Measurements from ENCODE around the gene FAM111B.

FAM111B gene

DNA sequence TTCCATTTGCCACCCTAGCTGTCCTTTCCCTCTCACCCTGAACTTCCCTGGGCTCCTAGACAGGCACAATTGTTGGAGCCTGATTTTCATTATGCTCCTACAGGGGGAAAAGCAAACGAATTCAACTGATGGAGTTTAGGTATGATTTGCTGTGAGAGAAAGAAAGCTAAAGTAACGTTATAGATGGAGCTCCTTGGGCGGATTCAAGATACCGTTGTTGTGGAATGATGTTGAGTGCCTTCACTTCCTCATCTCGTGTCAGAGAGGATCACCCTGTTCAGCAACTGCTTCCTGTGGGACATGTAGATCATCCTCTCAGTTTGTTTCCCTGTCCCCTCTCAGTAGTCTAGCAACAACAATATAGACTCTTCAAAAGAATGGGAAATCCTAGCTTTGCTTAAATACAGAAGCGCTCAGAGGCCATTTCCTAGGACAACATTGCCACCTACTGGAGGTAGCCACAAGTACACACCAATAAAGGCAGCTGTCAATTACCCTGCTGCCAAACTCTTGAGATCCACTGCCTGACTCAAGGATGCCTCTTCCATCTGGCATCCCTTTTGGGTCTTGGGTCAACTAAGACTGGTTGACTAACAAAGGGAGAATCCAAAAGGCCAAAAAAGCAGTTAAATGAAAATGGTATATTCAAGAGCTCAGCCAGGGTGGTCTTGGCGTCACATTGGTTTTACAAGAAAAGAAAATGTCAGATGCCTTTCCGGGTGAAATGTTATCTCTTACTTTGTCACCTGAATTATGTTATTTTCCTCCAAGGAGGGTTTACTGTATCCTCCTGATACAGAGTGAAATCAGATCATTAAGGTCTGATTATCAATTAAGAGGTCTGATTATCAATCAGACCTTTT lies 51.4 kb downstream of the FAM111B start:
- DNase-seq: peak; percentile 75 to 79

GRCh38 chr11:59164028-59164427 lies 57.0 kb downstream of the FAM111B start:
- DNase-seq: no peak

DNA sequence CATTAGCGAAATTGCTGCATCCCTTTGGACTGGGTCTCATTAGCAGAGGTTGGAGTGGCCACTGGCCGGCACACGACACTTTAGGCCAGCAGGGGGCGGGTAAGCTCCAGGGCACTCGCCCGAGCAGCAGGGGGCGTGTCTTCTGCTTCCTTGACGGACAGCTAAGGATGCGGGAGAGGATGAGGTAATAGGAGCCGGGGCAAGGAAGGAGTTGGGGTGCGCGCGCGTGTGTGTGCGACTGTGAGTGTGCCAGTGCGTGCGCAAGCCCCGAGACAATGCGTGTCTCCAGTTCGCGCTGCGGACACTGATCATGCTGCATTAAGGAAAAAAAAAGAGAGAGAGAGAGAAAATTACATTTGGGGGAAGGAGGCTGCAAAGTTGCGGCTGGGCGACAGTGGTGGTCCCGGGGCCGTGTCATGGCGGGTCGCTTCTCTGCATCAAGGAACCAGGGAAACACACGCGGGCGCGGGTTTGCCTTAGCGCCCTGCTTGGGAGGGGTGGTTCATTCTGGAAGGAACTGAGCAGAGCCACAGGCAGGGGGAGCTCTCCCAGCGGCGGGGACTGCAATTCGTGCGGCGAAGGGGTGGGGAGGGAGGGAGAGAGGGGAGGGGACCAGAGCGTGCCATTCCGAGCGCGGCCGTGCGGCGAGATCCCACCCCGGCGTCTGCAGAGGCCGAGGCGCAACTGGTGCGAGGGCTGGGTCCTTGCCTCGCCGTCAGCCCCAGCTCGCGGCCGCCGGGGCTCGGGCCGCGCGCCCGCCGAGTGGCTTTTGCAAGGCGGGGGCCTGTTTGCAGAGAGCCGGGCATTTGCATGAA lies 64.7 kb downstream of the FAM111B start, which contains the start of gene DTX4:
Gene DTX4, plus strand, starts transcription at position 625 of the 815 bp plus-strand sequence. CDS start 464 bp downstream, outside the sequence.
- DNase-seq: peak; percentile 88 to 89

GRCh38 chr11:59172345-59173079 lies 65.5 kb downstream of the FAM111B start:
- peak; percentile 21 to 32 for DNase-seq

- DNase-seq: no peak
These were observed 66.3 kb downstream of the FAM111B start for GRCh38 chr11:59173080-59173963.

GRCh38 chr11:59173964-59174663 lies 67.1 kb downstream of the FAM111B start:
- DNase-seq: no peak

- DNase-seq: no peak
These were observed 67.6 kb downstream of the FAM111B start for GRCh38 chr11:59174664-59175033.

GRCh38 chr11:59175091-59175501 lies 68.1 kb downstream of the FAM111B start:
- no peak for DNase-seq

GRCh38 chr11:59176330-59176729 lies 69.3 kb downstream of the FAM111B start:
- DNase-seq: no peak
